GM19372 (cell line): ENCODE data around the gene EPHA4.

Source experiments
- ATAC-seq: cut with Tn5 transposase; IDR thresholded peaks from one replicate; pipeline ENCODE4 v1.9.1; 2021; ENCODE audit warnings: mild to moderate bottlenecking, low read depth, moderate library complexity; ENCODE audit not compliant: unreplicated experiment

Gene EPHA4

GRCh38 chr2:221482666-221483455, 89.2 kb downstream of the EPHA4 start:
- no peak for ATAC-seq

GRCh38 chr2:221480821-221481220, 91.3 kb downstream of the EPHA4 start:
- ATAC-seq = no peak

- ATAC-seq = no peak
These were observed 91.9 kb downstream of the EPHA4 start for GRCh38 chr2:221480163-221480562.

GRCh38 chr2:221478485-221478863, 93.6 kb downstream of the EPHA4 start:
- no peak for ATAC-seq

GRCh38 chr2:221477714-221478484, 94.2 kb downstream of the EPHA4 start:
- ATAC-seq = no peak

- no peak for ATAC-seq
These were observed 95.9 kb downstream of the EPHA4 start for GRCh38 chr2:221476195-221476594.

GRCh38 chr2:221473451-221473850, 98.7 kb downstream of the EPHA4 start:
- ATAC-seq = no peak

GRCh38 chr2:221468317-221468716, 103.8 kb downstream of the EPHA4 start:
- no peak for ATAC-seq

- no peak for ATAC-seq
These were observed 104.5 kb downstream of the EPHA4 start for GRCh38 chr2:221467610-221468009.

GRCh38 chr2:221466744-221467143, 105.4 kb downstream of the EPHA4 start:
- no peak for ATAC-seq

- peak; percentile 62 for ATAC-seq
These were observed 106.3 kb downstream of the EPHA4 start for GRCh38 chr2:221465776-221466175.

- ATAC-seq = no peak
These were observed 107.1 kb downstream of the EPHA4 start for GRCh38 chr2:221464971-221465370.

GRCh38 chr2:221463241-221463896, 108.7 kb downstream of the EPHA4 start:
- ATAC-seq = peak; percentile 47

- ATAC-seq = no peak
These were observed 110.2 kb downstream of the EPHA4 start for GRCh38 chr2:221461901-221462300.

GRCh38 chr2:221460136-221460535, 112.0 kb downstream of the EPHA4 start:
- ATAC-seq = no peak

- no peak for ATAC-seq
These were observed 113.5 kb downstream of the EPHA4 start for GRCh38 chr2:221458578-221458977.

GRCh38 chr2:221455214-221455613, 116.9 kb downstream of the EPHA4 start:
- no peak for ATAC-seq

GRCh38 chr2:221454459-221455105, 117.5 kb downstream of the EPHA4 start:
- no peak for ATAC-seq

GRCh38 chr2:221451862-221452788, 120.0 kb downstream of the EPHA4 start:
- no peak for ATAC-seq

- ATAC-seq = no peak
These were observed 121.8 kb downstream of the EPHA4 start for GRCh38 chr2:221450280-221450679.
